Right lobe of liver (tissue), 4 donors: Measurements from ENCODE around the gene CHST15.

ENCODE experiments used
- CTCF ChIP-seq, 4 donors: fragments of 200-600 bp in 3 of 4; fragments of 450-650 bp in 1 of 4; IDR thresholded peaks; one replicate each; pipeline versions ENCODE4 v1.5.1 to v1.8.0; 2016 to 2022; ENCODE audit warnings: antibody characterized with exemption in 4 of 4, mild to moderate bottlenecking in 2 of 4
- POLR2A ChIP-seq: fragments of 450-650 bp; IDR thresholded peaks from one replicate; pipeline ENCODE4 v1.6.1; 2017; ENCODE audit warnings: antibody characterized with exemption, mild to moderate bottlenecking
- donor health status: DM: no; HTN: no; CAD: no.
- donor health status: DM: no; HTN: no; CAD: no.
- donor health status: DM: no; HTN: yes; CAD: no.

GRCh38 chr10:124044143-124044862, 49.1 kb downstream of the CHST15 start:
- TF ChIP-seq CTCF (IDR thresholded peaks at IDR 0.05): no peak
- TF ChIP-seq POLR2A: no peak
